T-cell (primary cell): Measurements from ENCODE around the gene CDH6. TPM values are rescaled to one million over a fixed set of nuclear protein-coding genes. Genes with fewer than 3 reads are reported as not detected.

Experiments
- ATAC-seq, 4 experiments: fragments of 200-7000 bp in 3 of 4; fragments of 150-1000 bp in 1 of 4; cut with Tn5 transposase; replicated peaks in 1 of 4; 1 replicate in 3 of 4; 2 replicates in 1 of 4; pipeline ENCODE4 v1.10.0; 2021; ENCODE audit warnings: moderate library complexity in 3 of 4, mild to moderate bottlenecking in 2 of 4, moderate number of reproducible peaks in 1 of 4
- CTCF ChIA-PET, 2 donors: fragments of 300-600 bp; sonication (Branson Sonifier 250); formaldehyde crosslinking; loops; one replicate each; lab custom pipeline; 2022; ENCODE audit warnings: antibody characterized with exemption in 2 of 2; lab: Charles Lee
- POLR2A ChIA-PET, 2 donors: fragments of 300-600 bp; sonication (Branson Sonifier 250); formaldehyde crosslinking; loops; one replicate each; lab custom pipeline; 2022; ENCODE audit warnings: antibody characterized with exemption in 2 of 2; lab: Charles Lee
- DNase-seq, 35 experiments: peaks; one replicate each; pipeline versions ENCODE4 v3.0.0 to v3.0.0-alpha.2; 2013 to 2023
- H3K27ac ChIP-seq: one replicate; pipeline ENCODE4 v1.5.1; 2013; ENCODE audit warnings: low read length
- H3K27me3 ChIP-seq, 2 experiments: replicated peaks in 1 of 2; 1 replicate in 1 of 2; 2 replicates in 1 of 2; pipeline versions ENCODE4 v1.6.1 to v1.7.0; 2013; ENCODE audit warnings: low read length in 1 of 2, mixed read lengths in 1 of 2; ENCODE audit not compliant: control insufficient read depth in 2 of 2, insufficient read depth in 2 of 2; ENCODE audit errors: extremely low read depth in 1 of 2
- H3K36me3 ChIP-seq, 2 donors: 1 replicate in 1 of 2; 2 replicates in 1 of 2; pipeline versions ENCODE4 v1.6.1 to v1.7.0; 2013; ENCODE audit warnings: low read length in 1 of 2; ENCODE audit not compliant: control insufficient read depth in 2 of 2, insufficient read depth in 1 of 2; ENCODE audit errors: extremely low read depth in 1 of 2
- H3K4me1 ChIP-seq, 2 experiments: 1 replicate in 1 of 2; 2 replicates in 1 of 2; pipeline versions ENCODE4 v1.6.1 to v1.7.0; 2013; ENCODE audit warnings: low read length in 2 of 2, mixed read lengths in 1 of 2; ENCODE audit not compliant: insufficient read depth in 2 of 2, control insufficient read depth in 1 of 2; ENCODE audit errors: extremely low read depth in 1 of 2
- H3K4me3 ChIP-seq, 2 donors: 1 replicate in 1 of 2; 2 replicates in 1 of 2; pipeline versions ENCODE4 v1.5.1 to v1.7.0; 2013; ENCODE audit warnings: mild to moderate bottlenecking in 2 of 2, low read length in 1 of 2, moderate library complexity in 1 of 2; ENCODE audit not compliant: control insufficient read depth in 1 of 2; ENCODE audit errors: extremely low read depth in 1 of 2
- H3K9me3 ChIP-seq: 2 replicates; pipeline ENCODE4 v1.7.0; 2013
- H3K27ac Mint-ChIP-seq, 2 donors: one replicate each; pipeline ENCODE4 v1.8.0; 2020 to 2021; ENCODE audit warnings: mild to moderate bottlenecking in 2 of 2, mixed read lengths in 2 of 2
- H3K27me3 Mint-ChIP-seq, 2 donors: one replicate each; pipeline ENCODE4 v1.8.0; 2021 to 2022; ENCODE audit warnings: mixed read lengths in 2 of 2
- H3K36me3 Mint-ChIP-seq: one replicate; pipeline ENCODE4 v1.8.0; 2021; ENCODE audit warnings: mixed read lengths
- H3K4me1 Mint-ChIP-seq, 3 donors: one replicate each; pipeline ENCODE4 v1.8.0; 2020 to 2022; ENCODE audit warnings: mixed read lengths in 3 of 3, mild to moderate bottlenecking in 1 of 3
- H3K4me3 Mint-ChIP-seq, 3 donors: one replicate each; pipeline ENCODE4 v1.8.0; 2020 to 2022; ENCODE audit warnings: mild to moderate bottlenecking in 3 of 3, mixed read lengths in 3 of 3, moderate library complexity in 3 of 3
- H3K9me3 Mint-ChIP-seq, 3 donors: one replicate each; pipeline ENCODE4 v1.8.0; 2020 to 2022; ENCODE audit warnings: mixed read lengths in 3 of 3
- WGBS: methylation state at CpG from one replicate; pipeline ENCODE4 v1.1.5; 2013; ENCODE audit warnings: missing lambda C conversion rate; ENCODE audit not compliant: insufficient coverage; 5-methylcytosine and 5-hydroxymethylcytosine counted together
- total RNA-seq, 35 experiments: library from RNA in 6 of 35; stranded (reverse) in 6 of 35; fragments of 120-200 nt in 1 of 35; gene quantifications; one replicate each; pipeline versions ENCODE4 v1.2.1 to v1.2.4 and lab custom pipeline; 2013 to 2026

Gene CDH6
- total RNA-seq, 5 donors from 2014 or later (not counting 1 experiment from before 2014, with no cell fraction given) = 0.15 TPM; not detected in 4

DNA sequence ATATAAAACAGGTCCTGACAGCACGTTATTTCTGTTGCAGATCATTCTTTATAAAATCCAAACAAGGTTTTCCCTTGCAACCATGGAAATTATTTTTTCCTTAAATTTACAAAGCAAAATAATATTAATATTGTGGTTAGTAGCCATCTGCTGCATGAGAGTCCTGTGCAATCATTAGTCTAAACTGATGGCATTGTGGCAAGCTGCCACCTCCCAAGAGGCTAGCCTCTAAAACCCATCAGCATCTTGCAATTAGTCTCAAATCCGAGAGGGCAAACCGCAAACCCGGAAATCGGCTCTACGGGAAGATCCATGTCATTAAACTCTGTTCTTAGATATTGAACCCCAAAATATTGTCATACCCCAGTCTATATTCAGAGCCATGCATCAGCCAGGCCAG lies 11.3 kb upstream of the CDH6 start:
- no peaks in the 10 kb centered on the region for H3K27me3 Mint-ChIP-seq
- Histone ChIP-seq H3K36me3 (no peaks in the 10 kb centered on the region), H3K9me3 (no peaks in the 10 kb centered on the region), H3K4me1 (no peaks in the 10 kb centered on the region), H3K27me3 (no peaks in the 10 kb centered on the region), H3K4me3 (no peak overlapping the region), H3K27ac (no peak overlapping the region)
- H3K4me3 Mint-ChIP-seq = no peak overlapping the region
- DNase-seq (no peak), ATAC-seq (no peak)
- H3K27ac Mint-ChIP-seq = no peak overlapping the region
- peaks cover 0 to 8% (median 0%) of the 10 kb centered on the region in 3 donors for H3K9me3 Mint-ChIP-seq
- ChIA-PET POLR2A (interaction anchor here in 1 of 2 donors (0.6 kb wide), 1 partner anchor 1873 kb away, joined by 3 read pairs; no protein-coding TSS in a partner anchor), CTCF (interaction anchor here in 1 of 2 donors (0.6 kb wide), 1 partner anchor 1863 kb away, joined by 5 read pairs; no protein-coding TSS in a partner anchor)
- H3K36me3 Mint-ChIP-seq = no peaks in the 10 kb centered on the region
- no peaks in the 10 kb centered on the region for H3K4me1 Mint-ChIP-seq
- 100% methylated on average over 5 of the region's 6 CpGs for WGBS

- no peak for DNase-seq
- Mint-ChIP-seq H3K9me3 (peaks cover 0 to 3% (median 0%) of the 10 kb centered on the region in 3 donors), H3K27ac (no peak overlapping the region), H3K27me3 (peaks cover 1 to 4% of the 10 kb centered on the region in 2 donors), H3K4me3 (no peak overlapping the region), H3K4me1 (no peaks in the 10 kb centered on the region), H3K36me3 (no peaks in the 10 kb centered on the region)
- CTCF ChIA-PET = interaction anchor here in 1 of 2 donors (0.7 kb wide), 1 partner anchor 83 kb away, joined by 4 read pairs; no protein-coding TSS in a partner anchor
- no CpG with 5 or more reads among the region's 7 CpGs for WGBS
- no peaks in the 10 kb centered on the region for H3K36me3 ChIP-seq
- no peak for ATAC-seq
- peaks cover 0 to under 1% of the 10 kb centered on the region in 2 experiments for H3K27me3 ChIP-seq
- no peak overlapping the region for H3K4me3 ChIP-seq
- POLR2A ChIA-PET = no interaction called here
- no peak overlapping the region for H3K27ac ChIP-seq
- no peaks in the 10 kb centered on the region for H3K9me3 ChIP-seq
- no peaks in the 10 kb centered on the region for H3K4me1 ChIP-seq
These were observed 7.5 kb upstream of the CDH6 start for GRCh38 chr5:31185951-31186350.

GRCh38 chr5:31186672-31187267 lies 6.7 kb upstream of the CDH6 start:
- H3K9me3 ChIP-seq = no peaks in the 10 kb centered on the region
- no peaks in the 10 kb centered on the region for H3K36me3 ChIP-seq
- Mint-ChIP-seq H3K4me1 (no peaks in the 10 kb centered on the region), H3K9me3 (peaks cover 0 to 3% (median 0%) of the 10 kb centered on the region in 3 donors), H3K36me3 (no peaks in the 10 kb centered on the region), H3K27me3 (peaks cover 2 to 5% of the 10 kb centered on the region in 2 donors), H3K4me3 (no peak overlapping the region), H3K27ac (no peak overlapping the region)
- ATAC-seq (no peak), DNase-seq (peak in 1 of 35 experiments; percentile 5)
- ChIA-PET CTCF (interaction anchor here in 1 of 2 donors (0.7 kb wide), 1 partner anchor 82 kb away, joined by 4 read pairs; no protein-coding TSS in a partner anchor), POLR2A (no interaction called here)
- no CpG with 5 or more reads among the region's 5 CpGs for WGBS
- no peak overlapping the region for H3K27ac ChIP-seq
- H3K27me3 ChIP-seq = peaks cover 0 to 3% of the 10 kb centered on the region in 2 experiments
- no peak overlapping the region for H3K4me3 ChIP-seq
- no peaks in the 10 kb centered on the region for H3K4me1 ChIP-seq

DNA sequence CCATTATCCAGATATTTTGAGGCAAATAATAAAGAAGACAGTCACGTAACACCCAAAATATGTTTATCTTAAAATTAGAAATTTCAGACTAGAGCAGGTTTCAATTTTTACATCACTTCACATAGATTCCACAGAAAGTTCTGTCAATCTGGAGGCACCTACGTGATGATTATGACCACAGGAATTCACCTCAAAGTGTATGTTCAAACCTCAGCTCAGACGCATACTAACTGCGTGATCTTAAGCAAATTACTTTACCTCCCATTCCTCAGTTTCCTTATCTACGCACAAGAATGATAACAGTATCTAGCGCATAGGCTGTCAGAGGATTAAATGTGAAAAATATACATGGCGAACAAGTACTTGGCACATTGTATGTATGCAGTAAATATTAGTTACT lies 5.9 kb upstream of the CDH6 start:
- no peaks in the 10 kb centered on the region for H3K4me1 ChIP-seq
- Mint-ChIP-seq H3K27ac (no peak overlapping the region), H3K36me3 (no peaks in the 10 kb centered on the region), H3K4me3 (no peak overlapping the region), H3K9me3 (peaks cover 0 to 3% (median 0%) of the 10 kb centered on the region in 3 donors), H3K4me1 (no peaks in the 10 kb centered on the region), H3K27me3 (peaks cover 11 to 13% of the 10 kb centered on the region in 2 donors)
- DNase-seq (no peak), ATAC-seq (no peak)
- no peaks in the 10 kb centered on the region for H3K9me3 ChIP-seq
- H3K27me3 ChIP-seq = peaks cover 6 to 7% of the 10 kb centered on the region in 2 experiments
- no peak overlapping the region for H3K27ac ChIP-seq
- no peak overlapping the region for H3K4me3 ChIP-seq
- POLR2A ChIA-PET = no interaction called here
- WGBS = 0% methylated on average over 1 of the region's 7 CpGs
- CTCF ChIA-PET = interaction anchor here in 1 of 2 donors (1.2 kb wide), 1 partner anchor 8 kb away, joined by 4 read pairs; no protein-coding TSS in a partner anchor
- no peaks in the 10 kb centered on the region for H3K36me3 ChIP-seq

DNA sequence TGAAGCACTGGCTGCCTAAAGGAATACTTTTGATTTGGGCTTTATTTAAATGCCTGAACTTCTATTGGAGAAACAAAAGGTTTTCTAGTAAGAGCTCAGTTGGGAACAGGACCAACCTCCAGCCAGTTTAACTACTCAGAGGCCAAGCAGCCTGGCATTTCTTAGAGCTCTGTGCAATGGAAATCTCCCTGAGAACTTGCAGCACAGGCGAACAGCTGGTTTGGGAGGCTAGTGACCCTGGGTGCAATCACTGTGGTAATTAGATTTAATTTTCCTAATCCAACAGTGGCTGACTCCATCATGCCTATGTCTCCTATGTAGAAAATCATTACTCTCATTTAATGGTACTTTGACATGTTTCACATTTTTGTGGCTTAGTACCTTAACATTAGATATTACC lies 1.0 kb upstream of the CDH6 start:
- WGBS = no CpG with 5 or more reads among the region's 1 CpG
- ChIA-PET CTCF (no interaction called here), POLR2A (interaction anchor here in 1 of 2 donors (0.6 kb wide), 1 partner anchor 1593 kb away, joined by 10 read pairs; no protein-coding TSS in a partner anchor)
- H3K4me1 Mint-ChIP-seq = peaks cover 0 to 14% (median 8%) of the 10 kb centered on the region in 3 donors
- H3K4me3 ChIP-seq = no peak overlapping the region
- no peaks in the 10 kb centered on the region for H3K36me3 ChIP-seq
- no peaks in the 10 kb centered on the region for H3K9me3 ChIP-seq
- H3K27ac ChIP-seq = no peak overlapping the region
- H3K27me3 Mint-ChIP-seq = peaks cover 49 to 50% of the 10 kb centered on the region in 2 donors
- ATAC-seq (no peak), DNase-seq (no peak)
- no peaks in the 10 kb centered on the region for H3K36me3 Mint-ChIP-seq
- H3K4me1 ChIP-seq = no peaks in the 10 kb centered on the region
- no peak overlapping the region for H3K27ac Mint-ChIP-seq
- H3K4me3 Mint-ChIP-seq = no peak overlapping the region
- H3K9me3 Mint-ChIP-seq = peaks cover 0 to 7% (median 0%) of the 10 kb centered on the region in 3 donors
- peaks cover 22 to 26% of the 10 kb centered on the region in 2 experiments for H3K27me3 ChIP-seq

DNA sequence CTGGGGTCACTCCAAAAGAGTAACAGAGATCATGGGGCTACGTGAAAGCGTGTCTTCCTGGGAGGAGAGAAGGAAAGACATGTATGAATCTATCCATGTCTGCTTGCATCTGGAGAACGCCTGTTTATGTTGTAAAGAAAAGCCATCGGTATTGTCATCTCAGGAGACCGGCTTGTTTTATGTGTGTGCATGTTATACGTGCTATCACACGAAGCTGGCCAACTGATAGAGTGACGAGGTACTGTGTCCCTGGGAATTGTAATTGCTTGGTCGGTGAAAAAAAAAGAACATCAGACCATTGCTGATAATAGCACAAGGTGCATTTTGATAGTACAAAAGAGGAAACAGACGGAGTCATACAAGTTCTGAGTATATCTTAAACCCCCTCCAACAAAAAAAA lies 370 bp upstream of the CDH6 start:
- CTCF ChIA-PET = no interaction called here
- POLR2A ChIA-PET = no interaction called here
- H3K9me3 Mint-ChIP-seq = peaks cover 0 to 7% (median 0%) of the 10 kb centered on the region in 3 donors
- no peak overlapping the region for H3K27ac Mint-ChIP-seq
- Histone ChIP-seq H3K36me3 (no peaks in the 10 kb centered on the region), H3K4me1 (no peaks in the 10 kb centered on the region), H3K27me3 (peaks cover 22 to 26% of the 10 kb centered on the region in 2 experiments), H3K4me3 (no peak overlapping the region), H3K27ac (no peak overlapping the region), H3K9me3 (no peaks in the 10 kb centered on the region)
- 30% methylated on average over 6 of the region's 10 CpGs for WGBS
- ATAC-seq = no peak
- H3K4me1 Mint-ChIP-seq = peaks cover 0 to 14% (median 8%) of the 10 kb centered on the region in 3 donors
- no peak for DNase-seq
- no peaks in the 10 kb centered on the region for H3K36me3 Mint-ChIP-seq
- H3K4me3 Mint-ChIP-seq = peak overlapping the region in 1 of 3 donors; percentile 14
- H3K27me3 Mint-ChIP-seq = peaks cover 50 to 51% of the 10 kb centered on the region in 2 donors
